Mesendoderm (in vitro differentiated cells): Measurements from ENCODE around the gene ARPC1B.
"Not testable (repeated sequence)": the region's sequence is repeated elsewhere in the genome, so short reads cannot be mapped to it uniquely, and the experiment has no call there.

Source experiments
- DNase-seq: peaks from one replicate; pipeline ENCODE4 v3.0.0; 2013
- H2AK5ac ChIP-seq: 2 replicates; pipeline ENCODE4 v1.6.1; 2013; ENCODE audit warnings: low read length, inconsistent platforms
- H2BK120ac ChIP-seq: 2 replicates; pipeline ENCODE4 v1.6.1; 2013; ENCODE audit warnings: low read depth, mild to moderate bottlenecking, low read length, moderate library complexity, mixed read lengths
- H2BK15ac ChIP-seq: replicated peaks from 2 replicates; pipeline ENCODE4 v1.6.1; 2013; ENCODE audit warnings: low read depth, mild to moderate bottlenecking, moderate library complexity
- H2BK5ac ChIP-seq: 2 replicates; pipeline ENCODE4 v1.6.1; 2013; ENCODE audit warnings: low read length, inconsistent platforms
- H3K18ac ChIP-seq: 2 replicates; pipeline ENCODE4 v1.6.1; 2013; ENCODE audit warnings: mild to moderate bottlenecking, low read length, mixed read lengths
- H3K23ac ChIP-seq: one replicate; pipeline ENCODE4 v1.6.1; 2013; ENCODE audit warnings: low read length
- H3K27ac ChIP-seq: 2 replicates; pipeline ENCODE4 v1.5.1; 2013; ENCODE audit warnings: low read depth, mild to moderate bottlenecking, inconsistent platforms, low read length, moderate library complexity
- H3K27me3 ChIP-seq: 2 replicates; pipeline ENCODE4 v1.6.1; 2013; ENCODE audit warnings: low read length, control low read depth, mild to moderate bottlenecking, inconsistent platforms; ENCODE audit not compliant: insufficient read depth, poor library complexity
- H3K36me3 ChIP-seq: 2 replicates; pipeline ENCODE4 v1.6.1; 2013; ENCODE audit warnings: low read length, inconsistent platforms; ENCODE audit not compliant: control insufficient read depth, insufficient read depth
- H3K4ac ChIP-seq: one replicate; pipeline ENCODE4 v1.6.1; 2013; ENCODE audit warnings: low read depth, mild to moderate bottlenecking, low read length, moderate library complexity
- H3K4me1 ChIP-seq: 2 replicates; pipeline ENCODE4 v1.6.1; 2013; ENCODE audit warnings: low read depth, low read length, inconsistent platforms; ENCODE audit not compliant: control insufficient read depth
- H3K4me2 ChIP-seq: 2 replicates; pipeline ENCODE4 v1.6.1; 2013; ENCODE audit warnings: low read length
- H3K4me3 ChIP-seq: 2 replicates; pipeline ENCODE4 v1.5.1; 2013; ENCODE audit warnings: mild to moderate bottlenecking, low read length
- H3K56ac ChIP-seq: one replicate; pipeline ENCODE4 v1.6.1; 2013; ENCODE audit warnings: low read length
- H3K79me1 ChIP-seq: 2 replicates; pipeline ENCODE4 v1.6.1; 2013; ENCODE audit warnings: low read length, inconsistent platforms
- H3K79me2 ChIP-seq: 2 replicates; pipeline ENCODE4 v1.6.1; 2013; ENCODE audit warnings: mild to moderate bottlenecking, low read length; ENCODE audit not compliant: control insufficient read depth, insufficient read depth
- H3K9ac ChIP-seq: 2 replicates; pipeline ENCODE4 v1.6.1; 2013; ENCODE audit warnings: low read length, inconsistent platforms
- H4K5ac ChIP-seq: one replicate; pipeline ENCODE4 v1.6.1; 2013; ENCODE audit warnings: low read length
- H4K8ac ChIP-seq: one replicate; pipeline ENCODE4 v1.6.1; 2013; ENCODE audit warnings: low read depth, mild to moderate bottlenecking, control low read depth, low read length, moderate library complexity
- WGBS: extraction: QIAGEN DNeasy Blood & Tissue Kit; methylation state at CpG from one replicate; pipeline ENCODE4 v1.1.7; 2013; ENCODE audit warnings: low lambda C conversion rate, missing lambda C conversion rate; ENCODE audit not compliant: insufficient coverage; ENCODE audit errors: extremely low coverage; 5-methylcytosine and 5-hydroxymethylcytosine counted together

ARPC1B gene

DNA sequence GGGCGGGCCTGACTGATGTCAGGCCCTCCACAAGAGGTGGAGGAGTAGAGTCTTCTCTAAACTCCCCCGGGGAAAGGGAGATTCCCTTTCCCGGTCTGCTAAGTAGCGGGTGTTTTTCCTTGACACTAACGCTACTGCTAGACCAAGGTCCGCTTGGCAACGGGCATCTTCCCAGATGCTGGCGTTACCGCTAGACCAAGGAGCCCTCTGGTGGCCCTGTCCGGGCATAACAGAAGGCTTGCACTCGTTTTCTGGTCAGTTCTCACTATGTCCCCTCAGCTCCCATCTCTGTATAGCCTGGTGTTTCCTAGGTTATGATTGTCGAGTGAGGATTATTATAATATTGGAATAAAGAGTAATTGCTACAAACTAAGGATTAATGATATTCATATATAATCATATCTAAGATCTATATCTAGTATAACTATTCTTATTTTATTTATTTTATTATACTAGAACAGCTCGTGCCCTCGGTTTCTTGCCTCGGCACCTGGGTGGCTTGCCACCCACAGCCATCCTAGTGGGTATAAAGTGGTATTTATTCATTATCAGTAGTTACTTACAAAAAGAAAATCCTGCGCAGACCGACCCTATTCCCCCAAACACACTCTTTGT is 41.1 kb downstream of the ARPC1B start:
- not testable (repeated sequence) for H3K4me2 ChIP-seq, H2AK5ac ChIP-seq, H3K27me3 ChIP-seq, H3K4ac ChIP-seq, H3K4me3 ChIP-seq, H2BK5ac ChIP-seq, H3K9ac ChIP-seq, H3K56ac ChIP-seq, H3K18ac ChIP-seq, H3K23ac ChIP-seq, H3K4me1 ChIP-seq, H2BK15ac ChIP-seq, H2BK120ac ChIP-seq, H3K27ac ChIP-seq, H4K5ac ChIP-seq, H4K8ac ChIP-seq, H3K79me1 ChIP-seq, H3K79me2 ChIP-seq
- H3K36me3 ChIP-seq = peaks cover 21% of the 10 kb centered on the region
- no CpG with 5 or more reads among the region's 17 CpGs for WGBS
- peak; percentile 69 for DNase-seq

DNA sequence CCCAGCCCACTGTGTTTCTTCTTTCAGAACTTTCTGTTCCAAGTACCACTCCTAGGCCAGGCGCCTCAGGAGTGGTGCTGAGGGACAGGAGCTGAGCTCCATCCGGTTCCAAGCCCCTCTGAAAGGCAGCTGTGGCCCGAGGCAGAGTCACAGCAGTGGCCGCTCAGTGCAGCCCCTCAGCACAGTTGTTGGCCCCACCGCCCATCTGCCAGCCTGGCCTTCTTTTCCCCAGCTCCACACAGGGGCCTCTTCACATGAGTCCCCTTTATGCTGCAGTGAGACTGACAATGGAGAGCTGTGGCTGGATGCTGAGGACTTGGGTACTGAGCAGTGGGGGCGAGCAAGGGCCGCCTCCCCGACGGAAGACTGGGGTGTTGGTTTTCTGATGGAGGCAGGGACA is 43.7 kb downstream of the ARPC1B start:
- Histone ChIP-seq H3K79me1 (no peaks in the 10 kb centered on the region), H3K23ac (no peak overlapping the region), H3K27ac (no peak overlapping the region), H2BK15ac (no peak overlapping the region), H3K36me3 (peaks cover 18% of the 10 kb centered on the region), H2BK5ac (no peak overlapping the region), H3K27me3 (no peaks in the 10 kb centered on the region), H2BK120ac (no peak overlapping the region), H4K8ac (no peak overlapping the region), H3K18ac (no peak overlapping the region), H3K4me2 (no peak overlapping the region), H2AK5ac (no peak overlapping the region), H3K4me3 (no peak overlapping the region), H3K4ac (no peak overlapping the region), H3K56ac (no peak overlapping the region), H4K5ac (no peak overlapping the region), H3K9ac (no peak overlapping the region), H3K4me1 (no peaks in the 10 kb centered on the region), H3K79me2 (no peaks in the 10 kb centered on the region)
- DNase-seq = no peak
- WGBS = no CpG with 5 or more reads among the region's 9 CpGs

DNA sequence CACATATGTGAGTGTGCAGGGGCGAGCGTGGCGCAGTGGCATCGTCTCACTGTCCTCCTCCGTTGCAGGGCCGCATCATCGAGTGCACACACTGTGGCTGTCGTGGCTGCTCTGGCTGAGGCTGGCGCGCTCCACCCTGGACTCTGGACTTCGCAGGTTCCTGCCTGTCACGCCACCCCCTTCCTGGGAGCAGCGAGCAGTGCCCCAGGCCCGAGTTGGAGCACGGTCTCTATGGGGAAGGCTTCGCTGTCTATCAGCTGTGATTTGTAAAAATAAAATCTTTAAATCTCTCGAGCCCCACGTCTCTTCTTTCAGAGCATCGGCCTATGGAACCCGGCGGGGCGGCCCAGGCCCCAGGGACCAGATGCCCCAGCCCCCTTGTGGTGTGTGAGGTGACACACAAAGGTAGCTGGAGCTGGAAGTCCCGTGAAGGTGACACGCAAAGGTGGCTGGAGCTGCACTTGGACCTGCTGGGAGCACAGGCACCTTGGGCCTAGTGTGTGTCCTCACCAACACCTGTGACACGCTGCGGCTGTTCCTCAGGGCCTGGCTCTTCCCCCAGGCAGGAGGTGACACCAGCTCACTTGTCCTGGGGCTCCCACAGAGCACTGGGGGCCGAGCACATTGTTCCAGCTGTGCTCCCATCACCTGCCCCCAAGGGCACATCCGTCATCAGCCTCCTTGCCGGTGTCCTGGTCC is 44.9 kb downstream of the ARPC1B start:
- H4K8ac ChIP-seq = no peak overlapping the region
- H3K4me2 ChIP-seq = no peak overlapping the region
- H3K9ac ChIP-seq = no peak overlapping the region
- peaks cover 22% of the 10 kb centered on the region for H3K36me3 ChIP-seq
- no peak overlapping the region for H3K27ac ChIP-seq
- H3K4me3 ChIP-seq = no peak overlapping the region
- H3K23ac ChIP-seq = no peak overlapping the region
- H4K5ac ChIP-seq = no peak overlapping the region
- no peak overlapping the region for H3K4ac ChIP-seq
- WGBS = no CpG with 5 or more reads among the region's 29 CpGs
- no peak overlapping the region for H2BK120ac ChIP-seq
- no peak overlapping the region for H3K18ac ChIP-seq
- H3K79me2 ChIP-seq = no peaks in the 10 kb centered on the region
- H3K79me1 ChIP-seq = no peaks in the 10 kb centered on the region
- no peak overlapping the region for H2BK15ac ChIP-seq
- H3K4me1 ChIP-seq = no peaks in the 10 kb centered on the region
- no peak overlapping the region for H2BK5ac ChIP-seq
- no peak overlapping the region for H3K56ac ChIP-seq
- H2AK5ac ChIP-seq = no peak overlapping the region
- DNase-seq = no peak
- no peaks in the 10 kb centered on the region for H3K27me3 ChIP-seq

DNA sequence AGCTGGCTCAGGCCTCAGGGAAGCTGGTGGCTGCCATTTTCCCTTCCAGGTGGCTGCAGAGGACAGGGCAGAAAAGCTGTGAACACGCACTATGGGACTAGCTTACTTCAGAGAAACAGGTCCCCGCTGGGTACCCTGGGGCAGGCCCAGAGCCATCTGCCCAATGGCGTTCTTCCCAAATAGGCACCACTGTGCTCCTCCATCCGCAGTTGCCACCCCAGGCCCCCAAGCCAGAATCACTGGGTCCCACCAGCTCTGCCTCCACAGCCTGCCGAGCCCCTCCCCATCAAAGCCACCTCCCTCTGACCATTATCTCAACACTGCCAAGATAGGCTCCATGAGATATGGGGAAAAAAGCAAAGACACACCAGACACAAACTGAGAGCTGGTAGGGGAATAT is 45.7 kb downstream of the ARPC1B start:
- Histone ChIP-seq H3K79me2 (no peaks in the 10 kb centered on the region), H3K79me1 (no peaks in the 10 kb centered on the region), H2BK120ac (no peak overlapping the region), H4K8ac (no peak overlapping the region), H3K36me3 (peaks cover 23% of the 10 kb centered on the region), H3K27ac (no peak overlapping the region), H3K4ac (no peak overlapping the region), H3K27me3 (no peaks in the 10 kb centered on the region), H3K23ac (no peak overlapping the region), H3K4me3 (no peak overlapping the region), H3K18ac (no peak overlapping the region), H4K5ac (no peak overlapping the region), H3K4me2 (no peak overlapping the region), H3K4me1 (no peaks in the 10 kb centered on the region), H2AK5ac (no peak overlapping the region), H2BK5ac (no peak overlapping the region), H2BK15ac (no peak overlapping the region), H3K56ac (no peak overlapping the region), H3K9ac (no peak overlapping the region)
- no CpG with 5 or more reads among the region's 5 CpGs for WGBS
- no peak for DNase-seq

DNA sequence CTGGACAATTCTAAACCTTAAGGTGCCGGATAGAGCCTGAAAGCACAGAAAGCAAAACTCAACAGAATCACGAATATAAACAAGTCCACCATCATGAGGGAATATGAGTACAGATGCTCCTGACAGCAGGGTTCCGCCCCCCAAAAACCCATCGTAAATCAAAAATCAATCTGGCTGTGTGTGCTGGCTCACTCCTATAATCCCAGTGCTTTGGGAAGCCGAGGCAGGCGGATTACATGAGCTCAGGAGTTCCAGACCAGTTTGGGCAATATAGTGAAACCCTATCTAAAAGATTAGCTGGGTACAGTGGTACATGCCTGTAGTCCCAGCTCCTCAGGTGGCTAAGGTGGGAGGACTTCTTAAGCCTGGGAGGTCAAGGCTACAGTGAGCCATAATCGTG is 46.5 kb downstream of the ARPC1B start:
- Histone ChIP-seq H2BK5ac (no peak overlapping the region), H3K4me3 (no peak overlapping the region), H3K36me3 (peaks cover 24% of the 10 kb centered on the region)

DNA sequence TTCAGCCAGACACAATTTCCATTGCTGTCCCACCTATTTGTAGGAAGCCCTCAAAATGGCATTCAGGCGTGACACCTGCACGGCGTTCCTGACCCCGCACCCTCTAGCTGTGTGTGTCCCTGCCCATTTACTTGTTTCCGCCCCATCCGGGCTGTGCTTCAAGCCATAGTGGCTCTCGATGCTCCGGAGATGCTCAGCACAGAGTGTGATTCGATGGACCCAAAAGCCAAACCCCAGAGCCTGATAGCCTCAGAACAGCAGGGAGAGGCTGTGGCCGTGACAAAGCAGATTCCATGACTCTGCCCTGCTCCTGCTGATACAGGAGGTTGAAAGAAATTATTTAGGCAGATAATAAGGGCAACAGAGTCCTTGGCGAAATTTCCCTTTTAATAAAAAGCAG is 47.7 kb downstream of the ARPC1B start:
- Histone ChIP-seq H3K79me2 (no peaks in the 10 kb centered on the region), H3K4me2 (no peak overlapping the region), H2AK5ac (no peak overlapping the region), H3K9ac (no peak overlapping the region), H3K56ac (no peak overlapping the region), H2BK5ac (no peak overlapping the region), H3K23ac (no peak overlapping the region), H3K27me3 (no peaks in the 10 kb centered on the region), H2BK15ac (no peak overlapping the region), H2BK120ac (no peak overlapping the region), H3K79me1 (no peaks in the 10 kb centered on the region), H4K8ac (no peak overlapping the region), H3K36me3 (peaks cover 24% of the 10 kb centered on the region), H3K18ac (no peak overlapping the region), H3K4me1 (no peaks in the 10 kb centered on the region), H3K4ac (no peak overlapping the region), H3K4me3 (no peak overlapping the region), H3K27ac (no peak overlapping the region), H4K5ac (no peak overlapping the region)
- no peak for DNase-seq
- WGBS = no CpG with 5 or more reads among the region's 11 CpGs

More for the DNA sequence above, 46.5 kb downstream of the ARPC1B start:
- no peaks in the 10 kb centered on the region for H3K79me1 ChIP-seq
- H3K4ac ChIP-seq = no peak overlapping the region
- no peaks in the 10 kb centered on the region for H3K27me3 ChIP-seq
- H3K79me2 ChIP-seq = no peaks in the 10 kb centered on the region
- H3K4me1 ChIP-seq = no peaks in the 10 kb centered on the region
- no peak overlapping the region for H3K23ac ChIP-seq
- H2AK5ac ChIP-seq = no peak overlapping the region
- no peak overlapping the region for H4K5ac ChIP-seq
- no peak overlapping the region for H3K9ac ChIP-seq
- no CpG with 5 or more reads among the region's 7 CpGs for WGBS
- no peak overlapping the region for H3K4me2 ChIP-seq
- DNase-seq = no peak
- H4K8ac ChIP-seq = no peak overlapping the region
- H3K27ac ChIP-seq = no peak overlapping the region
- no peak overlapping the region for H2BK15ac ChIP-seq
- H3K56ac ChIP-seq = no peak overlapping the region
- no peak overlapping the region for H3K18ac ChIP-seq
- no peak overlapping the region for H2BK120ac ChIP-seq
